OCI-LY1 (cell line): ENCODE results near the gene ATP2B2.
"Not testable (repeated sequence)": the region's sequence is repeated elsewhere in the genome, so short reads cannot be mapped to it uniquely, and the experiment has no call there.

ENCODE experiments used
- H2AFZ ChIP-seq: fragments of 200-600 bp; sonication (generic), shearing (Covaris generic); 2 replicates; pipeline ENCODE4 v1.6.0; 2014; ENCODE audit warnings: antibody characterized with exemption, mild to moderate bottlenecking, low read length
- H3F3A ChIP-seq: fragments of 200-600 bp; sonication (generic), shearing (Covaris generic); 2 replicates; pipeline ENCODE4 v1.6.0; 2014; ENCODE audit warnings: mild to moderate bottlenecking, antibody characterized with exemption, low read length, moderate library complexity; ENCODE audit not compliant: insufficient read depth
- H3K27ac ChIP-seq: fragments of 200-600 bp; sonication (generic); 2 replicates; pipeline ENCODE4 v1.5.1; 2014; ENCODE audit warnings: low read length, mixed run types, mild to moderate bottlenecking, low read depth; ENCODE audit not compliant: poor library complexity, severe bottlenecking
- H3K27me3 ChIP-seq: fragments of 200-600 bp; sonication (generic); 2 replicates; pipeline ENCODE4 v1.6.0; 2014; ENCODE audit warnings: antibody characterized with exemption, mild to moderate bottlenecking, low read length, moderate library complexity; ENCODE audit not compliant: insufficient read depth
- H3K36me3 ChIP-seq: fragments of 200-600 bp; sonication (generic); 2 replicates; pipeline ENCODE4 v1.6.1; 2014; ENCODE audit warnings: mild to moderate bottlenecking, antibody characterized with exemption, low read length, moderate library complexity, mixed read lengths; ENCODE audit not compliant: insufficient read depth
- H3K4me1 ChIP-seq: fragments of 200-600 bp; sonication (generic); 2 replicates; pipeline ENCODE4 v1.5.1; 2014; ENCODE audit warnings: mild to moderate bottlenecking, low read length, moderate library complexity; ENCODE audit not compliant: insufficient read depth, severe bottlenecking
- H3K4me2 ChIP-seq: fragments of 200-600 bp; sonication (generic), shearing (Covaris generic); 2 replicates; pipeline ENCODE4 v1.6.1; 2014; ENCODE audit warnings: low read length
- H3K4me3 ChIP-seq: fragments of 200-600 bp; sonication (generic); 2 replicates; pipeline ENCODE4 v1.5.1; 2014; ENCODE audit warnings: low read length, low read depth, mild to moderate bottlenecking, mixed read lengths; ENCODE audit not compliant: poor library complexity, severe bottlenecking
- H3K79me2 ChIP-seq: fragments of 200-600 bp; shearing (Covaris generic); 2 replicates; pipeline ENCODE4 v1.6.1; 2016; ENCODE audit warnings: mixed run types, low read length, mixed read lengths; ENCODE audit not compliant: insufficient read depth
- H3K9ac ChIP-seq: fragments of 200-600 bp; sonication (generic), shearing (Covaris generic); 2 replicates; pipeline ENCODE4 v1.6.1; 2014; ENCODE audit warnings: mild to moderate bottlenecking, low read length, mixed read lengths
- H3K9me2 ChIP-seq: fragments of 200-600 bp; sonication (generic), shearing (Covaris generic); 2 replicates; pipeline ENCODE4 v1.6.1; 2014; ENCODE audit warnings: low read depth, mild to moderate bottlenecking, low read length, mixed read lengths
- H3K9me3 ChIP-seq: fragments of 200-600 bp; shearing (Covaris generic); 2 replicates; pipeline ENCODE4 v1.6.1; 2014; ENCODE audit warnings: low read length, mixed read lengths
- H4K20me1 ChIP-seq: fragments of 200-600 bp; sonication (generic), shearing (Covaris generic); 2 replicates; pipeline ENCODE4 v1.6.0; 2016; ENCODE audit warnings: mild to moderate bottlenecking, low read length; ENCODE audit not compliant: insufficient read depth
- EZH2 ChIP-seq: fragments of 200-600 bp; sonication (generic), shearing (Covaris generic); IDR thresholded peaks from 2 replicates; pipeline ENCODE4 v1.8.0; 2017; ENCODE audit warnings: borderline replicate concordance, mixed run types, mild to moderate bottlenecking, antibody characterized with exemption, low read length, moderate library complexity, mixed read lengths
- TF ChIP-seq, protein P1 (sequence below): fragments of 200-600 bp; sonication (generic), shearing (Covaris generic); IDR thresholded peaks from 2 replicates; pipeline ENCODE4 v1.5.1; 2017; ENCODE audit warnings: mild to moderate bottlenecking, antibody characterized with exemption, low read length, moderate library complexity, mixed read lengths

The ATP2B2 gene

DNA sequence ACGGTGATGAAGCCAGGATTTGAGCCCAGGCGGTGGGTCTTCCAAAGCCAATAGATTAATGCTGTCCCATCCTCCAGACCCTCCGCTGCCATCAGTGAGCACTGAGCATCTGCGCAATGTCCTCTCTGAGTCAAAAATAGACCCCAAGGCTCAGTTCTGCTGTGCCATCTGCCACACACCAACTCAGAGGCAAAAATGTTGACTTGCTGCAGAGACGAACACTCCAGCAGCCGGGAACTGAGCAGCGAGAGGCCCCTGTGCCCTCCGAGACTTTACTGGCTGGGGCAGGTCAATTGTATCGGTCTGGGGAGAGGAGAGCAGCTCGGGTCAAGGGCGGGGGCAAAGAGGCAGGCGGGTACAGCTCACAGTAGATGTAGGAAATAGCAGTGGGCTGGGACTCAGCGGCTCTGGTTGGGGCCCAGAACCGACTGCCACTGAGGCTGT lies 41.5 kb upstream of the ATP2B2 start:
- Histone ChIP-seq H3K9me3 (no peaks in the 10 kb centered on the region), H3K4me2 (no peak overlapping the region), H3K27me3 (no peaks in the 10 kb centered on the region), H3K36me3 (no peaks in the 10 kb centered on the region), H4K20me1 (no peaks in the 10 kb centered on the region), H2AFZ (no peak overlapping the region), H3K4me3 (no peak overlapping the region), H3F3A (no peaks in the 10 kb centered on the region), H3K79me2 (no peaks in the 10 kb centered on the region), H3K4me1 (no peaks in the 10 kb centered on the region), H3K9me2 (no peaks in the 10 kb centered on the region), H3K27ac (no peak overlapping the region), H3K9ac (no peak overlapping the region)
- no peak for TF ChIP-seq EZH2
- TF ChIP-seq, protein P1, sequence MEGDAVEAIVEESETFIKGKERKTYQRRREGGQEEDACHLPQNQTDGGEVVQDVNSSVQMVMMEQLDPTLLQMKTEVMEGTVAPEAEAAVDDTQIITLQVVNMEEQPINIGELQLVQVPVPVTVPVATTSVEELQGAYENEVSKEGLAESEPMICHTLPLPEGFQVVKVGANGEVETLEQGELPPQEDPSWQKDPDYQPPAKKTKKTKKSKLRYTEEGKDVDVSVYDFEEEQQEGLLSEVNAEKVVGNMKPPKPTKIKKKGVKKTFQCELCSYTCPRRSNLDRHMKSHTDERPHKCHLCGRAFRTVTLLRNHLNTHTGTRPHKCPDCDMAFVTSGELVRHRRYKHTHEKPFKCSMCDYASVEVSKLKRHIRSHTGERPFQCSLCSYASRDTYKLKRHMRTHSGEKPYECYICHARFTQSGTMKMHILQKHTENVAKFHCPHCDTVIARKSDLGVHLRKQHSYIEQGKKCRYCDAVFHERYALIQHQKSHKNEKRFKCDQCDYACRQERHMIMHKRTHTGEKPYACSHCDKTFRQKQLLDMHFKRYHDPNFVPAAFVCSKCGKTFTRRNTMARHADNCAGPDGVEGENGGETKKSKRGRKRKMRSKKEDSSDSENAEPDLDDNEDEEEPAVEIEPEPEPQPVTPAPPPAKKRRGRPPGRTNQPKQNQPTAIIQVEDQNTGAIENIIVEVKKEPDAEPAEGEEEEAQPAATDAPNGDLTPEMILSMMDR = no peak

DNA sequence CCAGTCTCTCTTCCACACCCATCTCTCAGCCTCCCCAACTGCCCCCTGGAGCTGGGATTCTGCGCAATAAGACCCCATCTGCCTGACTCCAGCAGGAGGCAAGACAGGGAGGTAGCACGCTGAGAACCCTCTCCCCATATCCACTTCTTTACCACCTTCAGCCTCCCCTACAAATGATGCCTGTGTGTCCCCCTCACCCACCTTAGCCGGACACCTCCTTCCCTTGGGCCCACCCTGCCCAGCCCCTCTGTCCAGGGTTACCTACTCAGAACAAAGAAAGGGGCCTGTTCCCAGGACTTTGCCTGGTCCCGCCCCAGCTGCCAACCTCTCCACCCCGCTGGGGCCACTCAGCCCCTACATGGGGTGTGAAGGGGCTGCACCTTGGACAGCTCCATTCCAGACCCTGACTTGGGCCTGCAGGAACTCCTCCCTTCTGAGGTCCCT lies 40.8 kb upstream of the ATP2B2 start:
- Histone ChIP-seq H3K27me3 (no peaks in the 10 kb centered on the region), H3K27ac (no peak overlapping the region), H3K79me2 (no peaks in the 10 kb centered on the region), H3K4me1 (no peaks in the 10 kb centered on the region), H4K20me1 (no peaks in the 10 kb centered on the region), H3K36me3 (no peaks in the 10 kb centered on the region), H3K4me2 (no peak overlapping the region), H3K4me3 (no peak overlapping the region), H3K9me3 (no peaks in the 10 kb centered on the region), H3F3A (no peaks in the 10 kb centered on the region), H3K9me2 (no peaks in the 10 kb centered on the region), H2AFZ (no peak overlapping the region), H3K9ac (no peak overlapping the region)
- no peak for TF ChIP-seq EZH2
- TF ChIP-seq, protein P1 = no peak

DNA sequence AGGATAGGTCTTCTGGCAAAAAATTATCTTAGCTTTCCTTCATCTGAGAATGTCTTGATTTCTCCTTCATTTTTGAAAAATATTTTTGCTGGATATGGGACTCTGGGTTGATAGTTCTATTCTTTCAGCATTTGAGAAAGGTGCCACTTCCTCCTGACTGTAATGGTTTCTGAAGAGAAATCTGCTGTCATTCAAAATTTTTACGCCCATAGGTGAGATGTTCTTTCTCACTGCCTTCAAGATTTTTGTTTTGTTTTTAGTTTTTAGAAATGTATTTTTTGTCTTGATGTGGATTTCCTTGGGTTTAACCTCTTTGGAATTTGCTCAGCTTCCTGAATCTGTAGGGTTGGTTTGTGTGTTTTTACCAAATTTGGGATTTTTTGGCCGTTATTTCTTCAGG lies 37.1 kb upstream of the ATP2B2 start:
- Histone ChIP-seq H3K79me2 (no peaks in the 10 kb centered on the region), H3K9me2 (no peaks in the 10 kb centered on the region), H3K9me3 (no peaks in the 10 kb centered on the region), H3K27me3 (no peaks in the 10 kb centered on the region), H3K4me3 (no peak overlapping the region), H3F3A (no peaks in the 10 kb centered on the region), H3K36me3 (no peaks in the 10 kb centered on the region), H3K9ac (no peak overlapping the region), H3K4me1 (no peaks in the 10 kb centered on the region), H2AFZ (no peak overlapping the region), H4K20me1 (no peaks in the 10 kb centered on the region), H3K27ac (no peak overlapping the region), H3K4me2 (no peak overlapping the region)
- TF ChIP-seq EZH2 = no peak
- TF ChIP-seq, protein P1 = no peak

DNA sequence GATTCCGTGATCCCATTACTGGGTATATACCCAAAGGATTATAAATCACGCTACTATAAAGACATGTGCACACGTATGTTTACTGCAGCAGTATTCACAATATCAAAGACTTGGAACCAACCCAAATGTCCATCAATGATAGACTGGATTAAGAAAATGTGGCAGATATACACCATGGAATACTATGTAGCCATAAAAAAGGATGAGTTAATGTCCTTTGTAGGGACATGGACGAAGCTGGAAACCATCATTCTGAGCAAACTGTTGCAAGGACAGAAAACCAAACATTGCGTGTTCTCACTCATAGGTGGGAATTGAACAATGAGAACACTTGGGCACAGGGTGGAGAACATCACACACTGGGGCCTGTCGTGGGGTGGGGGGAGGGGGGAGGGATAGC lies 35.0 kb upstream of the ATP2B2 start:
- not testable (repeated sequence) for H3K4me3 ChIP-seq, H3K27ac ChIP-seq, H3K36me3 ChIP-seq, H3K9me2 ChIP-seq, H3K27me3 ChIP-seq, H3K79me2 ChIP-seq, H2AFZ ChIP-seq, H3F3A ChIP-seq, H3K4me2 ChIP-seq, H3K9ac ChIP-seq, H4K20me1 ChIP-seq, H3K9me3 ChIP-seq, H3K4me1 ChIP-seq
